ENCODE results near the gene MNX1. TPM values are rescaled to one million over a fixed set of nuclear protein-coding genes. Genes with fewer than 3 reads are reported as not detected.

Gene MNX1
- total RNA-seq, 1 donor from 2014 or later, result not detected

DNA sequence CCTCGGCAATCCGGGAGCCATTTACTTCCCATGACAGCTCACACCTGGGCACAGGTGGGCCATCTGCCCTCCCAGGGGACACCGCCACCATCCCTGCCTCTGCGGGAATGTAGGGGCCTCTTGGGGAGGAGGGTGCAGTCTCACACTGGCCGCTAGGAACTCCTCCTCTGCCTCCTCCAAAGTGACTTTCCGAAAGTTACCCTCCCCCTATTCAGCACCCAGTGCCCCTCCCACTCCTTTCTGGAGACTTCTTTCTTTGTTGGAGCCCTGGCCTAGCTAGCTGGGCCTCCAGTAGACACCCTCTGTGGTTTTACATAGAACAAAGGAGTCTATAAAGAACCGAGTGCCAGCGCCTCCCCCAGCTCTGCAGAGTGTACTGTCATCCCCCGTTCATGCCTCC lies 45.8 kb upstream of the MNX1 start:
- H3K27me3 ChIP-seq (ENCODE audit: low read depth), result peaks cover 81% of the 10 kb centered on the region
- H3K27ac ChIP-seq (replicated peaks), result no peak overlapping the region
- no peaks in the 10 kb centered on the region for H3K4me1 ChIP-seq
- TF ChIP-seq CTCF (IDR thresholded peaks at IDR 0.05; ENCODE audit: borderline replicate concordance), result no peak
- no peaks in the 10 kb centered on the region for H3K36me3 ChIP-seq
- peaks cover 22% of the 10 kb centered on the region for H3K9me3 ChIP-seq (replicated peaks)
- H3K4me3 ChIP-seq, result no peak overlapping the region
- intact Hi-C loops (cut with micrococcal nuclease), result no loop called here
- no peak for DNase-seq

DNA sequence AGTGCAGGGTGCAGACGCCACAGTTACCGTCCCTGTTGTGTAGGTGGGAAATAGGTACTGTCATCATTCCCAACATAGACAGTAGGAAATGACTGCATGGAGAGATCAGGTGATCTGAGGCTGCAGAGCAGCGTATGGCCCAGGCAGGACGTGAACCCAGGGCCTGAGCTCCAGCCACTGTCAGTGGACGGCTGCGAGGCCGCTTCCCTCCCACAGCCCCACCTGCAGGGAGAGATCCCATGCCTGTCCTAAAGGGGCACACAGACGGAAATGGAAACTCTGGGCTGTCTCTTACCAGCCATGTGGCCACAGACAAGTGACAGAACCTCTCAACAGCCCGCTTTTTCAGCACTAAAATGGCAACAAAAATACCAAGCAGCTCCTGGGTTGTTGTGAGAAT lies 44.5 kb upstream of the MNX1 start:
- peaks cover 86% of the 10 kb centered on the region for H3K27me3 ChIP-seq (ENCODE audit: low read depth)
- no peak overlapping the region for H3K27ac ChIP-seq (replicated peaks)
- no peak for TF ChIP-seq CTCF (IDR thresholded peaks at IDR 0.05; ENCODE audit: borderline replicate concordance)
- no peak for DNase-seq
- no peaks in the 10 kb centered on the region for H3K4me1 ChIP-seq
- H3K4me3 ChIP-seq, result no peak overlapping the region
- intact Hi-C loops (cut with micrococcal nuclease), result no loop called here
- H3K9me3 ChIP-seq (replicated peaks), result peaks cover 21% of the 10 kb centered on the region
- no peaks in the 10 kb centered on the region for H3K36me3 ChIP-seq

DNA sequence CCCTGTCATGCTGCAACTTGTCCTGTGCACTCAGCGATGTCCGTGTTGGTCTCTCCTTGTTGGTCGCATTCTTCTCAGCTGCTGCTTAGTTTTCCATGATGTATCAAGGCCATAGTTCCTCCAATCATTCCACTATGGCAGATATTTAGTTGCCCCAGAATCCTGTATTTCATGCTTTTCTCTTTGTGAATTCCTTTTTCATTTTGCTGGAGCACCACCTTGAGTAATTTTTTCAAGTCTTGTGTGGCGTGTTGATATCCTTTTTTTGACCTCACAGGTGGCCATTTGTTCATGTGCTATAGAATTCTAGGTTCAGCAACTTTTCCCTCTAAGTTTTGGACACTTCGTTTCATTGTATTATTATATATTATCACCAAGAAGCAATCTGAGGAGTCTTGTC lies 42.7 kb upstream of the MNX1 start:
- no peak for TF ChIP-seq CTCF (IDR thresholded peaks at IDR 0.05; ENCODE audit: borderline replicate concordance)
- intact Hi-C loops (cut with micrococcal nuclease), result no loop called here
- no peak overlapping the region for H3K4me3 ChIP-seq
- H3K36me3 ChIP-seq, result no peaks in the 10 kb centered on the region
- H3K27ac ChIP-seq (replicated peaks), result no peak overlapping the region
- peaks cover 80% of the 10 kb centered on the region for H3K27me3 ChIP-seq (ENCODE audit: low read depth)
- H3K9me3 ChIP-seq (replicated peaks), result peaks cover 21% of the 10 kb centered on the region
- no peak for DNase-seq
- H3K4me1 ChIP-seq, result no peaks in the 10 kb centered on the region

DNA sequence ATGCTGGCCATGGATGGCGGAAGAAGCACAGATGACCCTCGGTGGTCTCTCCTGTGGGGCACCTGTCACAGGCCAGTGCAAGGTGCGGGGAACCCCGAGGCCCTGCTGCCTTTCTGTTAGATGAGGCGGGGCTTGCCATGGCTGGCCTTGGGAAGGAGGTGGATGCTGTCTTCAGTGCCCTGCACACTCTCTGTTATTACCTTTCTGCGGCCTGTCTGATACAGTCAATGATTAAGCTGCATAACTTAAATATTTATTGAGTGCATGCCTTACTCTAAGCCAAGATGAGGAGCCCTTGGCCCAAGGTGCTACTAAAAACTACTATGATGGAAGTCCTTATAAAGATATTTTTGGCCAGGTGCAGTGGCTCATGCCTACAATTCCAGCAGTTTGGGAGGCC lies 36.7 kb upstream of the MNX1 start:
- Histone ChIP-seq H3K9me3 (replicated peaks) (peaks cover 4% of the 10 kb centered on the region), H3K27ac (replicated peaks) (no peak overlapping the region), H3K4me3 (no peak overlapping the region), H3K4me1 (no peaks in the 10 kb centered on the region), H3K27me3 (ENCODE audit: low read depth) (peaks cover 77% of the 10 kb centered on the region), H3K36me3 (no peaks in the 10 kb centered on the region)
- no peak for DNase-seq
- intact Hi-C loops (cut with micrococcal nuclease), result no loop called here
- no peak for TF ChIP-seq CTCF (IDR thresholded peaks at IDR 0.05; ENCODE audit: borderline replicate concordance)

DNA sequence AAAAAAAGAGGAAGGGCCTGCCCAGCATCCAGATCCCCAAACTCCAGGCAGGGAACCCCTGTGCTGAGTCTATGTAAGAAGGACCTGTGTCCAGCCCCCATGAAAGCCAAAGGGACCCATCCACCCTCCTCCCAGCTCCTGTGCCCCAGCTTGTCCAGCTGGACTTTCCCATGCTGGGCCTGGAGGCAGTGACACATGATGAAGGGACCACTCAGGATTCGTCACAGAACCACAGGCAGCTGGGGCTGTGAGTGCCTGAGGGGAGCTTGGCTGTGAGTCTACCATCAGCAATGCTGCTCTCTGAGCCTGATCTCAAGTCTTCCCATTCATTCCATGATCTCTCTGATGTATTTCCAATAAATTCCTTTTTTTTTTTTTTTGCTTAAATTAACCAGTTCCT lies 36.2 kb upstream of the MNX1 start:
- Histone ChIP-seq H3K36me3 (no peaks in the 10 kb centered on the region), H3K9me3 (replicated peaks) (no peaks in the 10 kb centered on the region), H3K27me3 (ENCODE audit: low read depth) (peaks cover 77% of the 10 kb centered on the region), H3K4me1 (no peaks in the 10 kb centered on the region), H3K4me3 (no peak overlapping the region), H3K27ac (replicated peaks) (no peak overlapping the region)
- intact Hi-C loops (cut with micrococcal nuclease), result no loop called here
- no peak for DNase-seq
- no peak for TF ChIP-seq CTCF (IDR thresholded peaks at IDR 0.05; ENCODE audit: borderline replicate concordance)
